CD4-positive, alpha-beta T cell treated with Interleukin-4 for 1 hour (primary cell): Measurements from ENCODE around the gene KCNQ2.

Source experiments
- DNase-seq, 2 donors: peaks; one replicate each; pipeline ENCODE4 v3.0.0-alpha.2; 2020 to 2022

KCNQ2 gene

DNA sequence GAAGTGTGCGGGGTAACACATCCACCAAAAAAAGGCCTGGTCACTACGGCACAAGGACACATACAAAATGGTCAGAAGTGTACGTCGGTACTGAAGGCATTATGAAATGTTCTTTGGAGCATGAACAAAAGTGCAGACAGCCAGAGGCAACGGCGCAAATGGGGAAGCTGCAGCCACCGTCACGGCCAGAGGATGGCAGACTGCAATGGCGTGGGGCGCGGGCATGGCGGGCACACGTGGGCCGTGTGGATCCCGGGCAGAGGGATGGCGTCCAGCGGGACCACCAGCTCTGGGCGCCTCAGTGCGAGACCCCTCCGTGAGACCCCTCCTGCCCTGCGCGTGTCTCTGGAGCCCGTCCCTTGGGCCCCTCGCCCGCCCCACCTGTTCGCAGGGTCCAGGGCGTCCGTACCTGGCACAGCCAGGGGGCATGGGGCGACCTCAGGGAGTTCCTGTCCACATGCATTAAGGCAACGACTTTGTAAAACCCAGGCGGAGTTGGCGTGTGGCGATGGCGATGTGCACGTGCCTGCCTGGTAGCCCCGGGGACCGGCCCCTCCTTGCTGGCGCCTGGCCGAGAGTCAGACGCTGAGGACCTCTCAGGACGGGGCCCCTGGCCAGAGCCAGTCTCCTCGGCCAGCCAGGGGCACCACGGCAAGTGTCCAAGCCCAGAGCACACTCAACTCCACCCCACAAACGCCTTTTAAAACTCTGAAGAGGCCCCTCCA lies 71.8 kb downstream of the KCNQ2 start:
- DNase-seq = no peak

DNA sequence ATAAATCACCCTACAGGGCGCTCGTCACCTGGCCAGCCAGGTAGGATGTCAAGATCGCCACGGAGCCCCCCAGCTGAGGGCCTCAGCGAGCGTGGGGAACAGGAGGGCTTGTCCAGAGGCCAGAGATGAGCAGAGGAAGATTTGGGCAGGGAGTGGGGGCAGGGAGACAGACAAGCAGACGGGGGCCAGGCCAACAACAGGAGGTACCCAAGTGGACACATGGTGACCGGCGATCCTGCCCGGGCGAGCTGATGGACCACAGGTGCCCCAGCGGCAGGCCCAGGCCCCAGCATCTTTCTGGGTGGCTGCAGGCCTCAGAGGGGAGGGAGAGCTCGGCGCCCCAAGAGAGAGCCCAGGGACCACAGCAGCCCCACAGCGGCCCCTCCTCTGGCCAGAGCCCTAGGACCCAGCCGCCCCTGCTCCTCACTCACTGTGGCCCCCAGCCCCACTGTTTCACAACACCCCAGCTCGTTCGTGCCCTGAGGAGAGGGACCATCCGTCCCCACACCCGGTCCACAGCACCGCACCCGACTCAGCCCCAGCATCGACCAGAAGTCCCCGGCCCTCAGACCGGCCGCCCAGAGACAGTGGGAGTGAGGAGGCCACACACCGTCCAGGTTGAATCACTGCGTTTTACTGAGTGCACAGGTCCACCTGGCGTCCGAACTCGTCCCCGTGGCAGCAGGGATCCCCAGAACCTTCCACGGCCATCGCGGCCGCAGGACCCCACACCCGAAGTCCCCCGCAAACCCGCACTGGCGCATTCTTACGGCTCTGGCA lies 72.7 kb downstream of the KCNQ2 start:
- DNase-seq = no peak

DNA sequence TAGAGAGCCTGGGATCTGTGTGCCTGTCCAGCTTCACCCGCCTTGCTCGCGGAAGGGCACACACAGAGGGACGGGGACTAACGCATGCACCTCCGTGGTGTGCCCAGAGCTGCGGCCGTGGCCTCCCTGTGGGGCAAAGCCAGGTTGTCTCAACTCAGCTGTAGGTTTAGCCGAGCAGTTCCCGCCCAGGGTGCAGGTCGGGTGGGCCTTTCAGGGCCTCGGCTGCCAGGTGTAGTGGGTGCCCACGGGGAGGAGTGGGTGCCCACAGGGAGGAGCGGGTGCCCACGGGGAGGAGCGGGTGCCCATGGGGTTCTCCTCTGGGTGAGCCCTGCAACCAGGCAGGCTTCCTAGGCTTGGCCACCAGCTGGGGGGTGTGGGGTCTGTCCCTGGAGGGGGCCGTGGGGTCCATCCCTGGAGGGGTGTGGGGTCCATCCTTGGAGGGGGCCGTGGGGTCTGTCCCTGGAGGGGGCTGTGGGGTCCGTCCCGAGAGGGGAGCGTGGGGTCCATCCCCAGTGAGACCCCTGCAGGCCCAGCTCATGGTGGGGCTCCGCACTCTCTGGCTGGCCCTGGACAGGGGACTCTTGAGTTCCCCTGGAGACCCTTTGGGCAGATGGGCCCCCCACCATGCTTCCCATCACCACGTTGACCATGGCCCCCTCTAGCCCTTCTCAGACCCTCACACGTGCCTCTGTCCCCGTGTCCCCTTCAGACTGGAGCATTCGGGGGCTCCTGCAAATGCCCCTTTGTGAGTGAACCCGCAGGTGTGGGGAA lies 73.5 kb downstream of the KCNQ2 start:
- no peak for DNase-seq

DNA sequence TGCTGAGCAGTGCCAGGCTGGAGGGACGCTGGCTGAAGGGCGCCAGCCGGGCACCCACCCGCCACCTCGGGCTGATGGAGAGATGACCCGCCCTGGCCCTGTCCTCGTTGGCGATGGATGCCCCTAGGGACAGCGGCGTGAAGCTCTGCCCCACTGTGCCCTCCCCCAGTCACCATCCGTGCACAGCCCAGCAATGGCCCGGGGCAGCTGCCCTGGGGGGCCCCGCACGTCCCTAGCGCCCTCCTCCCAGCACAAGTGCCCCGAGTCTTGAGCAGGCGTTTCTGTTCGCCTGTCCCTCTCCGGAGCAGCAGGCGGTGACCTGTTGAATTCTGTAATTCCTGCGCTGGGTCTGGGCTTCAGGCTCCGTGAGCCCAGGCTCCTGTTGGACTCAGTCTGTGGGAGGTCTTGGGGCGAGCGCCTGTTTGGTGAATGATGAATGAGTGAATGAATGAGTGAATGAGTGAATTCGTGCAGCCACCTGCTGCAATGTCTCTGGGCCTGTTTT lies 74.5 kb downstream of the KCNQ2 start:
- DNase-seq = no peak

DNA sequence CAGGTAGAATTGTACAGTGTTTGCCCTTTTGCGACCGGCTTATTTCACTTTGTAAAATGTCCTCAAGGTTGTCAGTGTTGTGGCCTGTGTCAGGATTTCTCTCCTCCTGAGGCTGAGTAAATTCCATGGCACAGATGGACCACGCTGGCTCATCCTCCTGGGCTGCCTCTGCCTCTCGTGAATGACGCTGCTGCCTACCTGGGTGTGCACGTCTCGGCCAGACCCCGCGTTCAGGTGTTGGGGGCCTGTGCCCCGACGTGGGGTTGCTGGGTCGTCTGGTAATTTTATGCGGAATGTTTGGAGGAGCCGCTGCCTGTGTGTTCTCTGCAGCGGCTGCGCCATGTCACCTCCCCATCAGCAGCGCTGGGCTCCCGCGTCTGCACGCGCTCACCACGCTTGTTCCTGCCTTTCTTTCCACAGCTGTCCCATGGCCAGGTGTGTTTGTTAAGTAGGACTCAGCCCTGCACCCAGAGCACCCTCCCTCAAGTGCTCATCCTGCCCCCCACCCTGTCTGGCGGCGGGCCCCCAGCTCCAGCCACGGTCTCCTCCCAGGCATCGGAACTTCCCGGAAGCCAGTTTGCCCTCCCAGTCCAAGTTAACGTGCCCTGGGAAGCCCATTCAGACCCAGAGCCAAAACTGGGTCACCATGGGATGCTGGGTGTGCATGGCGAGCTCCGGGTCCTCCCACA lies 75.2 kb downstream of the KCNQ2 start:
- DNase-seq = no peak

DNA sequence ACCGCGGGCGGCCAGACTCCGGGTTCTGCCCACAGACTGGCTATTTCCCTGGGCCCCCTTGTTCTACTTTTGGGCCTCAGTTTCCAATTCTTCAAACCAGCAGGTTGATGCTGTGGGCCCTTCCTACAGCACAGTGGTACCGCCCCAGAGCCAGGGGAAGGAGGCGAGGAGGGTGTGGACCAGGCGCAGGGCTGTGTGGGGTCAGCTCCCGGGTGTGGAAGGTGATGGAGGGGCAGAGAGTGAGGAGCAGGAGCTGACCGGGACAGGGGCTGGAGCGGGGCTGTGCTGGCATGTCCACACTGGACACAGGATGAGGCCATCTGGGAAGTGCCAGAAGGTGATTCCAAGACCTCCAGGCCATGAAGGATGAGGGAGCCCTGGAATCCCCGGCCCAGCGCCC lies 76.2 kb downstream of the KCNQ2 start:
- no peak for DNase-seq

DNA sequence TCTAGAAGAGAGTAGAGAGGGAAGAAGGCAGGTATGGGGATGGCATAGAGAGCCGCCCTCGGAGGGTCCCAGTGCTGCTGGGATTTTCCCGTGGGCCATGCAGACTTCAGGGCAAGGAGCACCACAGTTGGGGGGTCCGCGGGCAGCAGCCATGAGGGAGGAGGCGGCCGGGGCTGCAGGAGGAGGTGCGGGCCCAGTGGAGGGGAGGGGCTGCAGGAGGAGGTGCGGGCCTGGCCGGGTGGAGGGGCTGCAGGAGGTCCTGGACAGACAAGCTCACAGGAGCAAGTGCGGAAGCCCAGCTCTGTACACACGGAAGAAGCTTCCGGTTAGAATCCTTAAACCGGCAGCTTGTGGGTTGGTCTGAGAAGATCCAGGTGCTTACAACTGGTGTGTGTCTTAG lies 76.7 kb downstream of the KCNQ2 start:
- DNase-seq = no peak

DNA sequence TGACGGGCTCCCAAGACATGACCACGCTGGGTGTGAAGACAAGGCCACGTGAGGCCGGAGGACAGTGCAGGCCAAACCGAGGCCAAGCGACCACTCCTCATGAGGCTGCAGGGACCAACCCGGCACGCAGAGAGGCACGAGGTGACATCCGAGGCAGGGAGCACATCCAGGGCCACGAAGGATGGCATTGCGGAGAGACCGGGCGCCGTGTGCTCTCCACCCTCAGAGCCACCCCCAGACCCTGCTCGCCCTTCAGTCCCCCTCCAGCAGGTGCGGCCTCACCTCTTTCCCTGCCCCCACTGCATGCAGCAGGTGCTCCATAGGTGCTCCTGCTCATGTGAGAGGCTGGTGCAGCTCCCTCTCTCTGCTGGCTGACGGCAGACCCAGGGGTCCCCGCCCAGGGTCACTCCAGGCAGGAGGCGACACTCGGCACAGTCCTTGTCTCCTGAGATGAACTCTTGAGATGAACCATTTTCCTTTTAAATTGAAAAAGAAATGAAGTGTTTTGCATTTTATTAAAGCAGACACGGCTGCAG lies 77.5 kb downstream of the KCNQ2 start:
- no peak for DNase-seq

DNA sequence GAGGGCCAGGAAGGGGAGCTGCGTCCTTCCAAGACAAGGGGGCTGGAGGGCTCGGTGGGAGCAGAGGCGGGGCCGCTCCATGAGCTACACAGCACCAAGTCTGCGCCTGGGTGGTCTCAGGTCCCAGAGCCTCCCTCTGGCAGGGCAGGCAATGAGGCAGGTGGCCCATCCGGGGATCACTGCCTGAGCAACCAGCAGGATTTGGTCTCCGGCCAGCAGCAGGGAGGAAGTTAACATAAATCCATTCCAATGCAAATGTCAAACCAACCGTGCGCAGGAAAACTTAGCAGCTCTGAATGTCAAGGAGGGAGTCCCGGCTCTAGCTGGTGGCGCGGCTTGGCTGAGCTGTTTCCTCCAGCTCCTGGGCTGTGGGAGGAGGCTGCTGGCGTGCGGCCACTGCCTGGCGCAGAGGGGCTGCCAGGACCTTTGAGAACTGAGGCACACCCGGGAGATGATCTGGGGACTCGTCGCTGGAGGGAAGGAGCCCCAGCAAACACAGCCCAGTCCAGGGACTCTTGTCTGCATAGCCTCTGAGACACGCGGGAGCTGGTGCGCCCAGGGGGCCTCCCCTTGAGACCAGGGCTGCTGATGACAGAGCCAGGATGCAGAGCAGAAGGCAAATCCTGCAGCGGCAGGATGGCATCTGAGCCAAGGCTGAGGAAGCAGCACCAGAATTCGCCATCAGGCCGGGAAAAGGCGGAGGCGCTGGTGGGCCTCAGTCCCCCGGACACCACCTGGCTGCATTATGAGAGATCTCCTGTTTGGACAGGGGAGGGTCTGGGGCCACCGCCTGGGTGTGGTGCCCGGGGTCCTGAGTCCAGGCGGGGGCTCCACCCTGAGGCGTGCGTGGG lies 78.2 kb downstream of the KCNQ2 start:
- DNase-seq = no peak

DNA sequence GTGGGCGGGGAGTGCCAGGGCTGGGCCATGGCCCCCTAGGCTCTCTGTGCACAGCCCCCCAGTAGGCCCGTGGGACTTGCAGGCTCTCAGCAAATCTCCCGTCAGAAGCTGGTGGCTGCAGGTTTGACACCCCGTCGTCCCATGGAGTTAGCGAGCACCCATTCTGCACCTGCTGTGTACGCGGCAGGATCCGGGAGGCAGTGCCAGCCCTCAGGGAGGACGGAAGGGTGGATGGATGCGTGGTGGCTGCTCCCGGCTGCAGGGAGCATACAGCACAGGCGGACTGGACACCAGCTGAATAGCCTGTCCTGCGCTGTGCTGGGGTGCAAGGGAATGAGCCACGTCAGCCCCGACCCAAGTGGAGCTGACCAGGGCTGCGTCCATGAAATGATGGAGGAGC lies 78.9 kb downstream of the KCNQ2 start:
- no peak for DNase-seq

DNA sequence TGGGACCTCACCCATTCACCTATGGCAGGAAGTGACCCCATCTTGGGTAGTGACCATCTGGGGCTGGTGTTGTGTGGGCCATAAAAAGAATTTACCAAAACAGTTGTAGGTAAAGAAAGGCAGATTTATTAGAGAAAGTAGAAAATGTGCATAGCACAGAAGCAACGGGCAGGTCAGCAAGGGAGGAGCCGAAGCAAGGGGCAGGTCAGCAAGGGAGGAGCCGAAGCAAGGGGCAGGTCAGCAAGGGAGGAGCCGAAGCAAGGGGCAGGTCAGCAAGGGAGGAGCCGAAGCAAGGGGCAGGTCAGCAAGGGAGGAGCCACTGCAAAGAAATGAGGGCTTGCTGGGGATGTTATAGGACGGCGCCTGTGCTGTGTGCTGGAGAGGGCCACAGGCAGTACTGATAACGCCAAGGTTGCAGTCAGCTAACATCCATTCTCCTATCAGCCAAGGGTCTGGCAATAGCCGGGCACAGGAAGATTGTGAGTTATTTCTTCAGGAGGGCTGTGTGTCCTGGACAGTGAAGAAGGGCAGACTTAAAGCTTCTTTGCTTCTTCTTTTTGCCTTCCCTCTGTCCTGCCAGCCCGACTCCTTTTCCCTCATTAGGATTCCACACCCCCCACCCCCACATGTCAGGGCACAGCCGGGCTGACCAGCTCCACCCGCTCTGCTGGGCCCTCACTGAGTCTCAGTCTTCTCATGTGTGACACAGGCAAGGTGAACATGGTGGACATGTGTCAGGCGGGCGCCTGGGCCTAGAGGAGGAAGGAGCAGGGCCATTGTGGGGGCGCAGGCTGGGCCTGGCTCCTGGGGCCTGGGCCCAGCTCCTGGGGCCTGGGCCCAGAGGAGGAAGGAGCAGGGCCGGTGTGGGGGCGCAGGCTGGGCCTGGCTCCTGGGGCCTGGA lies 79.7 kb downstream of the KCNQ2 start:
- no peak for DNase-seq

DNA sequence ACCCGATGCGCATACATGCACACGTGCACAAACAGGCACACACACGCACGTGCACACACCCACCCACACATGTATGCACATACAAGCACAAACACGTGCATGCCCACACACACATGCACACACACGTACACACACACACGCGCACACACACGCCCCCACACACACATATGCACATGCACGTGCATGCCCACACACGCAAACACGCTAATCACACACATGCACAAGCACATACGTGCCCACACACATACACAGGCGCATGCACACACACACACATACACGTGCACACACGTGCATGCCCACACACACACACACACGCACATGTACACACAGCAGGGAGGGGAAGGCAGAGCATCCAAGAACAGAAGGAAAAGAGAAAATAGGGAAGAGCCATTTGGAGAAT lies 84.5 kb downstream of the KCNQ2 start:
- no peak for DNase-seq

DNA sequence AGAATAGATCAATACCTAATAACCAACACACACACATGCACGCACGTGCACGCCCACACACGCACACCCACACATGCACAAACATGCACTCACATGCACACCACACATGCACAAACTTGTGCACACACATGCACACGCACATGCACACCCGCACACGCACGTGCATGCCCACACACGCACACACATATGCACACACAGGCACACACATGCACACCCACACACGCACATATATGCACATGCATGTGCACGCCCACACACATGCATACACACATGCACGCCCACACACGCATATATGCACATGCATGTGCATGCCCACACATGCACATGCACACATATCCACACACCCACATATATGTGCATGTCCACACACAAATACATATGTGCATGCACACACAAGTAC lies 85.1 kb downstream of the KCNQ2 start:
- DNase-seq = no peak

DNA sequence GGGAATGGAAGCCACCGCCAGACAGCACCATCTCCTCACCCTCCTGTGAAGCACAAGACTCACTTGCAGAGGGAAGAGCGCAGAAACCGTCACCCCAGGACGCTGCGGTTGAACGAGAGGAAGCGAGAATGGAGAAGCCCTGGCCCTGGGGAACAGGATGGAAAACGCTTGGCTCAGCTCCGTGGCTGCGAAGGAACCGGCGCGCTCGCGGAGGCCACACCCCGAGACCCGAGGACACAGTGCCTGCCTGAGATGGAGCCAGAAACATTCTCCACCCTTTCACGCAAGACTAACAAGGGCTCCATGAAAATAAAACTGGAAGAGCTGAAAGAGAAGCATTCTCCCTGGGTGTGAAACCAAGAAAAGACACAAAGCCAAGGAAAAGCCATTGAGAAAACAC lies 86.0 kb downstream of the KCNQ2 start:
- no peak for DNase-seq

DNA sequence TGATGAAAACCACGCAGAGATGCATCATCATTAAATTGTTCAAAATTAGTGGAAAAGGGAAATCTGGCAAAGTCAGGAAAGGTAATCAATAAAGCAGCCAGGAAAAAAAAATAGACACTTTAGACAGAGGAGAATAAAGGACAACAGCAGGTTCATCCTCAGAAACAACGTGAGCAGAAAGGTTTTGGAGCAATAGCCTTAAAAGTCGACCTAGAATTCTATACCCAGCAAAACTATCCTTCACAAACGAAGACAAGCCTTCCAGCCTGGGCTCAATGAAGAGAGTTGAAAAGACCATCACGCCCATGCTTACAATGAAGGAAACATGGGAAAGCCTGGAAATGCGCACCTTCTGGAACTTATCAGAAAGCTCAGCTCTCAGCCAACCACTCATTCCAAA lies 86.6 kb downstream of the KCNQ2 start:
- no peak for DNase-seq

DNA sequence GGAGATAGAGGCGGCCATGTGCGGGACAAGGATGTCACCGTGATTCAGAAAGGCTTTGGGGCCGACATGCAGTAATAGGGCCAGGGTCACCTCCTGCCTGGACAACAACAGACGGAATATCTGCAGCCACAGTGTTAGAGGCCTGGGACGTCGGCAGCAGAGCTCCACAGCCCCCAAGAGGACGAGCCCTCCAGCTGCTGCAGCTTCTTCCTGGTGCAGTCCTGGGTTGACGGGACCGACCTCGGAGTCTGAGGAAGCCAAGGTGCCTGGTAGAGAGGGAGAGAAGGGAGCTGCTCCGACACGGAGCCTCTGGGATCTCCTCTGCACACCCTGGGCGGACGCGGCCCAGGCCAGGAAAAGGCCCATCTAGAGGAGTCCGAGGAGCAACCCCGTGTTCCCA lies 88.1 kb downstream of the KCNQ2 start:
- DNase-seq = no peak

DNA sequence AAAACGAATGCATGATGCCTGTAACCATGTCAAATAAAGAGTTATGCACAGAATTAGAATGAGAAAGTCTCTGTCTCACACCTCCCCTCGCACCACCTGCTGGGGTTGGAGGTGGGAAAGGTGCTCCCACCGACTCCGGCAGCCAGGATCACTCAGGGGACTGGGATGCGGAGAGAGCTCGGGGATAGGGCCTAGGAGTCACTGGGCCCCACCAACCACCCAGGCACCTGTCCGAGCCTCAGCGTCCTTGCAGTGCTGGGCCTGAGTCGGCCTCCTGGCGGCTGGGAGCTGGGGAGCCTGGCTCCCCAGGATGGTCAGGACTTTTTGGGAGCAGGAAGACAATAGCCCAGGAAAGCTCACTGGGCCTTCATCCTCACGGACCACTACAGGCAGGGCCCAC lies 88.9 kb downstream of the KCNQ2 start:
- DNase-seq = no peak

DNA sequence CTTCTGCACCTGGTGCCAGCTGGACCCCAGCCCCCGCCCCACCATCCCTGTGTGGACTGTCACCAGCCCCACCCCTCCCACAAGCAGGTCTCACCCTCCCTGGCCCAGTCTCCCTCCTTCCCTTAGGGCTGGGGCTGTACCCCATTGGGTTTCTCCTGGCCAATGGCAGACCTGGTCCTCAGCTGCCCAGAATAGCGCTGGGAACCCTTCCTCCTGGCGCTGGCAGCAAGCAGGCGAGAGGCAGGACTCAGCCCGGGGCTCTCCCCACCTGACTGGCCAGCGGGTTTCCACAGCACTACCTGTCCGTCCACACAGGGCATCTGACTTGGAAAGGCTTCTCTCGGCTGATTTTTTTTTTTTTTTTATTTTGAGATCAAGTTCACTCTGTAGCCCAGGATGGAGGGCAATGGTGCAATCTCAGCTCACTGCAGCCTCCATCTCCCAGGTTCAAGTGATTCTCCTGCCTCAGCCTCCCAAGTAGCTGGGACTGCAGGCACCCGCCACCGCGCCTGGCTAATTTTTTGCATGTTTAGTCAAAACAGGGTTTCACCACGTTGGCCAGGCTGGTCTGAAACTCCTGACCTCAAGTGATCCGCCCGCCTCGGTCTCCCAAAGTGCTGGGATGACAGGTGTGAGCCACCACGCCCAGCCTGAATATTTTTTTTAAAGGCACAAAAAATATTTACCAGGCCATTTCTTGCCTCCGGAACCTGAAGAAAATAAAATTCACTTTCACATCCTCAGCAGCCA lies 89.7 kb downstream of the KCNQ2 start:
- no peak for DNase-seq

DNA sequence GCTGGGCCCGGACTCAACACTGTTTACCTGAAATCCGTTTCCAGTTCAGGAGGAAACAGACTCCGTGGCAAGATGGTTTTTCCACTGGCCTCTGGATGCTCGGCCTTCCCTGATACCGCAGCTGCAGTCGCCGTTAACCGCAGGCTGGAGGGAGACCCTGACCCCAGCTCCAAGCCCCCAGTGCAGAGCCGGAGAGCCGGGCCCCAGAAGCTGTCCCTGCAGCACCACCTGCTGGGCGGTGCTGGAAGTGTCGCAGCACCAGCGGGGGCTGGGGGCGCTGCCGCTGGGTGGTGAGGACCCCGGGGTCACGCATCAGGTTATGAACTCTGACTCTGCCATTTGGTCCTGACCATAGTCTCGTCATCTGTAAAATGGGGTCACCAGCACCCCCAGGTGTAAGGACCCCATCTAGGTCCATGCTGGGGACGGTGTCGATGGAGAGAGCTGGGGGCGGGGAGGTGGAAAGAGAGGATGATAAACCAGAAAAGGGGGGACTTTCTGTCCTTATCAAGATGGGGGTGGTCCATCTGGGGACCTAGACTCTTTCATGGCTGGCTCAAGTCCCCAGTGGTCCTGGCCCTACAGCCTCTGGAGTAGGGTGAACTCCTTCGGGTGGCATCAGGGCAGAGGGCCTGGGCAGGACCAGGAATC lies 90.5 kb downstream of the KCNQ2 start:
- DNase-seq = peak in 1 of 2 donors; percentile 12
